Nucleus accumbens (tissue), 56 donors: Measurements from ENCODE around the gene GLI3.
A peak's percentile ranks its signal among the peaks of the same experiment; 100 is the strongest.

Source experiments
- DNase-seq, 56 donors: peaks; one replicate each; lab custom pipeline; 2025; lab: John Stamatoyannopoulos, UW

Gene GLI3

GRCh38 chr7:42236976-42237810 is at the start of gene GLI3:
Gene GLI3, minus strand, starts transcription at chr7:42237209. Its CDS starts 13,956 bp downstream, at chr7:42223253.
- peak in 42 of 56 donors; percentile 20 to 74 (median 50) for DNase-seq

- no peak for DNase-seq
These were observed 48.4 kb upstream of the GLI3 start for GRCh38 chr7:42285383-42285824.

GRCh38 chr7:42283553-42283952 is 46.5 kb upstream of the GLI3 start:
- no peak for DNase-seq

GRCh38 chr7:42278344-42278743 is 41.3 kb upstream of the GLI3 start:
- no peak for DNase-seq

- DNase-seq, result no peak
These were observed 37.0 kb upstream of the GLI3 start for GRCh38 chr7:42274053-42274452.

- DNase-seq, result peak in 1 of 56 donors; percentile 4
These were observed 36.0 kb upstream of the GLI3 start for GRCh38 chr7:42272793-42273665.

- no peak for DNase-seq
These were observed 32.2 kb upstream of the GLI3 start for GRCh38 chr7:42269161-42269560.

GRCh38 chr7:42264702-42265101 is 27.7 kb upstream of the GLI3 start:
- DNase-seq, result no peak

GRCh38 chr7:42263971-42264370 is 27.0 kb upstream of the GLI3 start:
- peak in 7 of 56 donors; percentile 2 to 25 (median 9) for DNase-seq

GRCh38 chr7:42262964-42263363 is 26.0 kb upstream of the GLI3 start:
- DNase-seq, result peak in 12 of 56 donors; percentile 6 to 42 (median 20)

- no peak for DNase-seq
These were observed 17.2 kb upstream of the GLI3 start for GRCh38 chr7:42254217-42254616.

GRCh38 chr7:42253316-42253715 is 16.3 kb upstream of the GLI3 start:
- no peak for DNase-seq

- DNase-seq, result no peak
These were observed 13.4 kb upstream of the GLI3 start for GRCh38 chr7:42250411-42250810.

GRCh38 chr7:42248579-42248978 is 11.6 kb upstream of the GLI3 start:
- DNase-seq, result no peak

GRCh38 chr7:42247301-42247700 is 10.3 kb upstream of the GLI3 start:
- no peak for DNase-seq

GRCh38 chr7:42244828-42245227 is 7.8 kb upstream of the GLI3 start:
- DNase-seq, result no peak

GRCh38 chr7:42242381-42242780 is 5.4 kb upstream of the GLI3 start:
- no peak for DNase-seq

GRCh38 chr7:42241424-42241823 is 4.4 kb upstream of the GLI3 start:
- DNase-seq, result no peak

GRCh38 chr7:42240416-42240815 is 3.4 kb upstream of the GLI3 start:
- DNase-seq, result no peak

GRCh38 chr7:42238709-42239366 is 1.8 kb upstream of the GLI3 start:
- peak in 3 of 56 donors; percentile 4 to 45 (median 7) for DNase-seq
